Sigmoid colon (tissue), 4 donors: ENCODE data around the gene PCBD1.

Experiments used
- CTCF ChIP-seq, 4 experiments: fragments of 450-650 bp in 3 of 4; fragments of 200-600 bp in 1 of 4; IDR thresholded peaks; one replicate each; pipeline ENCODE4 v1.5.1; 2016 to 2019; ENCODE audit warnings: antibody characterized with exemption in 4 of 4, mild to moderate bottlenecking in 3 of 4, moderate library complexity in 2 of 4
- EP300 ChIP-seq, 4 donors: sonication (generic); formaldehyde crosslinking; IDR thresholded peaks; one replicate each; pipeline ENCODE4 v1.6.1; 2017; ENCODE audit warnings: antibody characterized with exemption in 4 of 4
- POLR2A ChIP-seq, 2 donors: fragments of 450-650 bp; IDR thresholded peaks; one replicate each; pipeline ENCODE4 v1.6.1; 2016; ENCODE audit warnings: antibody characterized with exemption in 2 of 2, mild to moderate bottlenecking in 2 of 2, moderate library complexity in 2 of 2

GRCh38 chr10:70915206-70915605 is 26.8 kb upstream of the PCBD1 start:
- no peak for TF ChIP-seq CTCF (IDR thresholded peaks at IDR 0.05)
- TF ChIP-seq POLR2A (IDR thresholded peaks at IDR 0.05), result no peak
- TF ChIP-seq EP300 (IDR thresholded peaks at IDR 0.05), result no peak
